GM12878 (cell line): ENCODE measurements around the gene TBX4. TPM values are rescaled to one million over a fixed set of nuclear protein-coding genes. Genes with fewer than 3 reads are reported as not detected.

Experiments used
- ATAC-seq: fragments of 200-7000 bp; cut with Tn5 transposase; 3 replicates; pipeline ENCODE4 v1.9.1; 2020; ENCODE audit warnings: mild to moderate bottlenecking, moderate library complexity
- BruUV-seq: library from RNA; stranded (reverse); fragments of 400-500 nt; replicated peaks from 2 replicates; lab custom pipeline; 2021; lab: Mats Ljungman, UMichigan
- CTCF ChIA-PET: fragments of 300-600 bp; sonication (Branson Sonifier 250); formaldehyde crosslinking; extraction: SDS; loops from one replicate; lab custom pipeline; 2021; ENCODE audit warnings: inconsistent platforms; lab: Yijun Ruan, JAX
- POLR2A ChIA-PET: fragments of 350-600 bp; formaldehyde crosslinking; extraction: SDS; loops from one replicate; lab custom pipeline; 2021; ENCODE audit warnings: inconsistent platforms; lab: Charles Lee
- RAD21 ChIA-PET: fragments of 300-600 bp; sonication (Branson Sonifier 250); formaldehyde crosslinking; loops from one replicate; lab custom pipeline; 2023; ENCODE audit warnings: antibody characterized with exemption; ENCODE audit not compliant: unreplicated experiment; lab: Charles Lee
- SMC1A ChIA-PET: fragments of 300-600 bp; sonication (Branson Sonifier 250); formaldehyde crosslinking; loops from one replicate; lab custom pipeline; 2023; ENCODE audit not compliant: unreplicated experiment, uncharacterized antibody; lab: Charles Lee
- DNase-seq: peaks from one replicate; pipeline ENCODE4 v3.0.0-alpha.2; 2011; ENCODE audit warnings: low read depth, low spot score
- FAIRE-seq: peaks from 3 replicates; lab custom pipeline; 2011; peaks lifted over from hg19 to GRCh38; lab: Jason Lieb, UNC
- H2AFZ ChIP-seq: 2 replicates; pipeline ENCODE4 v1.6.0; 2011; ENCODE audit warnings: low read depth, low read length, control low read depth; ENCODE audit not compliant: control insufficient read depth
- H3K27ac ChIP-seq: 2 replicates; pipeline ENCODE4 v1.5.1; 2011; ENCODE audit warnings: control low read depth; ENCODE audit not compliant: control insufficient read depth, insufficient read depth
- H3K27me3 ChIP-seq, 2 experiments: replicated peaks in 1 of 2; 2 replicates each; pipeline versions ENCODE4 v1.6.0 to v1.6.1; 2011; ENCODE audit warnings: low read length in 1 of 2; ENCODE audit not compliant: control insufficient read depth in 2 of 2, insufficient read depth in 2 of 2
- H3K36me3 ChIP-seq, 2 experiments: 2 replicates each; pipeline ENCODE4 v1.5.1; 2011; ENCODE audit warnings: low read length in 1 of 2; ENCODE audit not compliant: control insufficient read depth in 2 of 2, insufficient read depth in 2 of 2
- H3K4me1 ChIP-seq: 2 replicates; pipeline ENCODE4 v1.6.1; 2011; ENCODE audit warnings: mild to moderate bottlenecking, low read length, moderate library complexity, mixed read lengths; ENCODE audit not compliant: control insufficient read depth, insufficient read depth
- H3K4me2 ChIP-seq: 2 replicates; pipeline ENCODE4 v1.6.0; 2011; ENCODE audit warnings: control low read depth; ENCODE audit not compliant: control insufficient read depth, insufficient read depth
- H3K4me3 ChIP-seq: fragments of 200-600 bp; sonication (generic); 2 replicates; pipeline ENCODE4 v1.5.1; 2016
- H3K79me2 ChIP-seq: 2 replicates; pipeline ENCODE4 v1.6.0; 2011; ENCODE audit warnings: low read length; ENCODE audit not compliant: control insufficient read depth, insufficient read depth
- H3K9ac ChIP-seq: 2 replicates; pipeline ENCODE4 v1.8.0; 2011; ENCODE audit warnings: low read length, control low read depth, mixed read lengths; ENCODE audit not compliant: control insufficient read depth, insufficient read depth
- H3K9me3 ChIP-seq: replicated peaks from 3 replicates; pipeline ENCODE4 v1.5.1; 2011; ENCODE audit warnings: mild to moderate bottlenecking, low read length; ENCODE audit not compliant: control insufficient read depth, insufficient read depth
- H4K20me1 ChIP-seq: 2 replicates; pipeline ENCODE4 v1.6.0; 2011; ENCODE audit not compliant: control insufficient read depth, insufficient read depth
- ETV6 ChIP-seq, 2 experiments: fragments of 450-650 bp in 1 of 2; IDR thresholded peaks in 1 of 2; conservative IDR thresholded peaks in 1 of 2; 2 replicates each; pipeline ENCODE4 v1.6.1; 2014; ENCODE audit warnings: antibody characterized with exemption in 1 of 2, borderline replicate concordance in 1 of 2, low read depth in 1 of 2, mild to moderate bottlenecking in 1 of 2, moderate library complexity in 1 of 2
- HDAC2 ChIP-seq: fragments of 200-600 bp; sonication (generic); IDR thresholded peaks from 2 replicates; pipeline ENCODE4 v1.6.1; 2017
- KLF5 ChIP-seq: fragments of 450-650 bp; IDR thresholded peaks from 2 replicates; pipeline ENCODE4 v1.6.1; 2014; ENCODE audit warnings: mild to moderate bottlenecking; ENCODE audit not compliant: partially characterized antibody
- MXI1 ChIP-seq: fragments of 150-350 bp; IDR thresholded peaks from 2 replicates; pipeline ENCODE4 v1.6.1; 2011; ENCODE audit warnings: low read depth, mild to moderate bottlenecking, inconsistent platforms, low read length, improper control_type of control experiment
- SREBF2 ChIP-seq: IDR thresholded peaks from 2 replicates; pipeline ENCODE4 v1.6.1; 2012; ENCODE audit warnings: mild to moderate bottlenecking, low read length
- WGBS: methylation state at CpG from one replicate; pipeline ENCODE4 v1.1.6; 2016; ENCODE audit warnings: low lambda C conversion rate; ENCODE audit not compliant: insufficient replicate concordance, insufficient coverage; ENCODE audit errors: missing lambda C conversion rate; 5-methylcytosine and 5-hydroxymethylcytosine counted together
- in situ Hi-C: fragments of 300-500 bp; cut with MboI; formaldehyde crosslinking; loops from 9 replicates; pipeline ENCODE4 v1.14.3; 2018; ENCODE audit warnings: mixed read lengths
- intact Hi-C: fragments of 100-400 bp; cut with micrococcal nuclease; formaldehyde crosslinking; loops from one replicate; pipeline ENCODE4 v1.14.2; 2022; ENCODE audit not compliant: unreplicated experiment
- polyA plus RNA-seq, 11 experiments: library from polyadenylated mRNA; depleted of rRNA in 4 of 11; unstranded in 6 of 11; stranded (reverse) in 5 of 11; fragments of >200 nt; fragmentation: Nextera tagmentation in 4 of 11; fragmentation: Illumina TruSeq in 1 of 11; extraction: Ambion mirVana in 4 of 11; extraction: Trizol in 1 of 11; gene quantifications; 1 replicate in 1 of 11; 2 replicates in 10 of 11; pipeline versions ENCODE4 v1.2.1 to v1.2.3, GENCODE V29; 2011 to 2016; ENCODE audit warnings: inconsistent platforms in 2 of 11, missing spikeins in 2 of 11, low read depth in 1 of 11
- total RNA-seq, 4 experiments: library from RNA; depleted of rRNA in 3 of 4; stranded (reverse); fragments of >200 nt in 3 of 4; fragmentation: Illumina TruSeq in 1 of 4; extraction: Trizol in 1 of 4; gene quantifications; 2 replicates each; pipeline versions ENCODE4 v1.2.1 to v1.2.3, GENCODE V29; 2013 to 2021

The TBX4 gene
- total and polyA plus RNA-seq, 10 of the 15 experiments (the other 5 are each of a cell fraction or from before 2014, with no cell fraction given), result 0.01 TPM; not detected in 9

GRCh38 chr17:61412143-61412859 lies 39.9 kb upstream of the TBX4 start (continued):
- TF ChIP-seq MXI1, result 0 out of 2 replicates have a peak, but pooled peaks have one; percentile 36
- TF ChIP-seq SREBF2, result no peak
- TF ChIP-seq KLF5, result no peak
- TF ChIP-seq, all 136 proteins: peak for 15

GRCh38 chr17:61412860-61413660 lies 39.2 kb upstream of the TBX4 start:
- Histone ChIP-seq H3K9me3 (peaks cover 1% of the 10 kb centered on the region; the same call in 1 of the 3 replicates), H3K36me3 (no peaks in the 10 kb centered on the region), H3K27me3 (peaks cover 15 to 28% of the 10 kb centered on the region in 2 experiments), H3K4me3 (peak overlapping the region; percentile 54; the same call in 1 of the 2 replicates), H3K9ac (no peak overlapping the region), H3K27ac (no peak overlapping the region), H4K20me1 (no peaks in the 10 kb centered on the region), H3K4me1 (peaks cover 4% of the 10 kb centered on the region; the same call in 1 of the 2 replicates), H3K79me2 (no peaks in the 10 kb centered on the region), H3K4me2 (peak overlapping the region; percentile 78; the same call in 1 of the 2 replicates), H2AFZ (peak overlapping the region; percentile 64)
- POLR2A ChIA-PET, result no interaction called here
- DNase-seq, result no peak
- CTCF ChIA-PET, result interaction anchor here (0.6 to 2.4 kb wide), 11 partner anchors 9 to 679 kb away, joined by 3 to 11 read pairs (median 4); no protein-coding TSS in a partner anchor
- BruUV-seq, result no TSS peak
- intact Hi-C loops (loop anchor here (1.0 kb wide), 2 partner anchors 138 to 424 kb away; no protein-coding TSS in a partner anchor), in situ Hi-C loops (loop anchor here (10.0 kb wide), 1 partner anchor 692 kb away; no protein-coding TSS in a partner anchor)
- TF ChIP-seq HDAC2 (no peak), ETV6 (conservative IDR thresholded peaks at IDR 0.05 in 1 of 2, IDR thresholded peaks at IDR 0.05 in 1 of 2; ENCODE audit: borderline replicate concordance in 1 of 2, low read depth in 1 of 2) (peak in 1 of 2 experiments; percentile 77; a peak in 1 of 4 replicates)
- no peak for FAIRE-seq
- SMC1A ChIA-PET, result interaction anchor here (0.6 to 2.2 kb wide), 4 partner anchors 420 to 700 kb away, joined by 3 to 8 read pairs (median 3); no protein-coding TSS in a partner anchor
- WGBS, result 30% methylated on average over 37 of the region's 38 CpGs
- ATAC-seq, result no peak
- RAD21 ChIA-PET, result interaction anchor here (0.6 to 1.9 kb wide), 5 partner anchors 139 to 697 kb away, joined by 3 to 8 read pairs (median 5); no protein-coding TSS in a partner anchor
